Measurements from ENCODE around the gene SOCS3. TPM values are rescaled to one million over a fixed set of nuclear protein-coding genes. Genes with fewer than 3 reads are reported as not detected.

The SOCS3 gene
- total RNA-seq, 1 experiment from 2014 or later: 21.7 TPM

DNA sequence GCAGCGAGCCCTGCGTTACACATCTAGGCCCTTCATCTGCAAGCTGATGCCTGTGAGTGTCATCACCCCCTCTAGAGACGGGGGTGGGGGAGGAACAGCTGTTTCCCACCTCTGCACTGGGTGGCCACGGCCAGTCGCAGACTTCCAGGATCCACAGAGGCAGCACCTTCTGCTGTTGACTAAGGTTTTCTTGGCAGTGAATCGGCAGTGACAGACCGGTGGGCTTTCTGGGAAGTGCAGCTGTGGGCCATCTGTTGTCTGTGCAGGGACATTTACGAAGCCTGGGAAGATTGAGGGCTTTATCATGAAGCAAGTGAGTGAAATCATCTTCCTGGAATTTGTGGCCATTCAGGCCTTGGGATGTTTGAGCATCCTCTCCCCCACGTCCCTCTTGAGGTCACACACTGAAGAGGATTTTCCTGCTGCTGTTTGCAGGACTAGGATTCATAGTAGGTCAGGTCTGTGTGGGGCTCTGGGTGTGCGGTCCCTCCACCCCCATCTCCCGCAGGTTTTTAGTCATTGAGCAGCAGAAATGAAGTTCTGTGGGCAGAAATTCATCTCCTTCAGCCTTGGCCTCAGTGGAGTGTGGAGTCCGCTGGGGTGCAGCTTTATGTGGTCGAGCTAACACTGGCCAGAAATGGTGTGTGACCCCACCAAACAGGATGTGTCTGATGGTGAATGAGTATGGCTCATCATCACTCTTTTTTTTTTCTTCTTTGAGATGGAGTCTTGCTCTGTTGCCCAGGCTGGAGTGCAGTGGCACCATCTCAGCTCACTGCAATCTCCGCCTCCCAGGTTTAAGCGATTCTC lies 30.6 kb upstream of the SOCS3 start:
- no peak for TF ChIP-seq EZH2 (IDR thresholded peaks at IDR 0.05; ENCODE audit: low read depth)
- TF ChIP-seq, protein P1, sequence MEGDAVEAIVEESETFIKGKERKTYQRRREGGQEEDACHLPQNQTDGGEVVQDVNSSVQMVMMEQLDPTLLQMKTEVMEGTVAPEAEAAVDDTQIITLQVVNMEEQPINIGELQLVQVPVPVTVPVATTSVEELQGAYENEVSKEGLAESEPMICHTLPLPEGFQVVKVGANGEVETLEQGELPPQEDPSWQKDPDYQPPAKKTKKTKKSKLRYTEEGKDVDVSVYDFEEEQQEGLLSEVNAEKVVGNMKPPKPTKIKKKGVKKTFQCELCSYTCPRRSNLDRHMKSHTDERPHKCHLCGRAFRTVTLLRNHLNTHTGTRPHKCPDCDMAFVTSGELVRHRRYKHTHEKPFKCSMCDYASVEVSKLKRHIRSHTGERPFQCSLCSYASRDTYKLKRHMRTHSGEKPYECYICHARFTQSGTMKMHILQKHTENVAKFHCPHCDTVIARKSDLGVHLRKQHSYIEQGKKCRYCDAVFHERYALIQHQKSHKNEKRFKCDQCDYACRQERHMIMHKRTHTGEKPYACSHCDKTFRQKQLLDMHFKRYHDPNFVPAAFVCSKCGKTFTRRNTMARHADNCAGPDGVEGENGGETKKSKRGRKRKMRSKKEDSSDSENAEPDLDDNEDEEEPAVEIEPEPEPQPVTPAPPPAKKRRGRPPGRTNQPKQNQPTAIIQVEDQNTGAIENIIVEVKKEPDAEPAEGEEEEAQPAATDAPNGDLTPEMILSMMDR (conservative IDR thresholded peaks at IDR 0.05): no peak
- no peak overlapping the region for H3K4me2 ChIP-seq

DNA sequence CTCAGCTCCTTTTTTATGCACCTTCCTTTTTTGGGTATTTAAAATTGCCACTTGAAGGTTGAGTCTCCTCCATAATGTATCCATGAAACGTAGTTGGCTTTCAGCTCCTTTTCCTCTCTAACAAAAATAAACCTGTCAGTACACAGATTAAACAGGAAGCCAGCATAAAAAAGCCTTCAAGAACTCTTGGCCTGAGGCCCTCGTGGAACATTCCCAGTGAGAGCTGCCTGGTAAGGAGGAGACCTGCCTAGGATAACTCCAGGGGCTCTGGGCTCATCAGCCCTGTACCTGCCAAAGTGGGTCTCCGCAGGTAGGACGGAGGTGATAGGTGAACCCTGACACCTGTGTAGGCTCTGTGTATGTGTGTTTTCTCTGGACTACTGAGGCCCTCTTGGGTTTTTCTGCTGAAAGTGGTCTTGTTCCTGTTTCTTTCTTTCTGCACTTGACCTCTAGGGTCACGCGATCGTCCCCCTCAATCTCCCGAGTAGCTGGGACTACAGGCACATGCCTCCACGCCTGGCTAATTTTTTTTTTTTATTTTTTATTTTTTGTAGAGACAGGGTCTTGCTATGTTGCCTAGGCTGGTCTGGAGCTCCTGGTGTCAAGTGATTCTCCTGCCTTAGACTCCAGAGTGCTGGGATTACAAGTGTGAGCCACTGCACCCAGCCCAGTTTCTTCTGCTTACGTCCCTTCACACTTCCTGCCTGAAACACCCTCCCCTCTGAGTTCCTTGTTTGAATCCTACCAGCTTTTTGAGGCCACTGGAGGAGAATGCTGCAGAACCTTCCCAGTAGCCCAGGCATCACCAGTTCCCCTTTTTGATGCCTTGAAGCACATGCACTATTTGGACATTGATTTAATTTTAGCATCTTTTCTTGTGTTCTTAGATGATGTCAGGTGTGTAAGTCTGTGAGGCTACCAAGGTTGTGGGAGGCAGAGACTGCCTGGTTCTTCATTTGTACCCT lies 28.4 kb upstream of the SOCS3 start:
- TF ChIP-seq, protein P1 (conservative IDR thresholded peaks at IDR 0.05): no peak
- no peak for TF ChIP-seq EZH2 (IDR thresholded peaks at IDR 0.05; ENCODE audit: low read depth)
- H3K9me3 ChIP-seq (ENCODE audit: insufficient read depth, low read depth): no peaks in the 10 kb centered on the region
- peaks cover 21% of the 10 kb centered on the region for H3K4me1 ChIP-seq (replicated peaks; ENCODE audit: insufficient read depth)
- no peak overlapping the region for H2AFZ ChIP-seq
- no peaks in the 10 kb centered on the region for H3K27me3 ChIP-seq (ENCODE audit: insufficient read depth, low read depth)
- intact Hi-C loops (cut with micrococcal nuclease; ENCODE audit: unreplicated experiment): no loop called here
- H3K9me2 ChIP-seq (ENCODE audit: insufficient read depth): no peaks in the 10 kb centered on the region
- no peak overlapping the region for H3K4me2 ChIP-seq
- no peak overlapping the region for H3K4me3 ChIP-seq
- H3K36me3 ChIP-seq (ENCODE audit: low read depth): no peaks in the 10 kb centered on the region
- BruUV-seq (replicated peaks): no TSS peak
- POLR2A ChIA-PET (ENCODE audit: unreplicated experiment): interaction anchor here (0.6 kb wide), 2 partner anchors 10 to 80 kb away, joined by 4 to 16 read pairs; no protein-coding TSS in a partner anchor
- CTCF ChIA-PET: no interaction called here
- peaks cover 20% of the 10 kb centered on the region; the same call in 1 of the 2 replicates for H4K20me1 ChIP-seq (ENCODE audit: insufficient read depth)
- peaks cover 88% of the 10 kb centered on the region for H3K79me2 ChIP-seq (ENCODE audit: low read depth)
- H3K27ac ChIP-seq: no peak overlapping the region
- DNase-seq: no peak
- peaks cover 16% of the 10 kb centered on the region for H3F3A ChIP-seq (ENCODE audit: insufficient read depth, low read depth)

More for the DNA sequence above, 30.6 kb upstream of the SOCS3 start:
- Histone ChIP-seq H2AFZ (no peak overlapping the region), H3K9me3 (ENCODE audit: insufficient read depth, low read depth) (no peaks in the 10 kb centered on the region), H3K4me3 (no peak overlapping the region), H4K20me1 (ENCODE audit: insufficient read depth) (peaks cover 13% of the 10 kb centered on the region; the same call in 1 of the 2 replicates), H3K27ac (no peak overlapping the region), H3K4me1 (replicated peaks; ENCODE audit: insufficient read depth) (peaks cover 21% of the 10 kb centered on the region), H3K36me3 (ENCODE audit: low read depth) (no peaks in the 10 kb centered on the region), H3F3A (ENCODE audit: insufficient read depth, low read depth) (peaks cover 16% of the 10 kb centered on the region), H3K79me2 (ENCODE audit: low read depth) (peaks cover 82% of the 10 kb centered on the region), H3K9me2 (ENCODE audit: insufficient read depth) (no peaks in the 10 kb centered on the region), H3K27me3 (ENCODE audit: insufficient read depth, low read depth) (no peaks in the 10 kb centered on the region)
- CTCF ChIA-PET: no interaction called here
- POLR2A ChIA-PET (ENCODE audit: unreplicated experiment): interaction anchor here (0.7 kb wide), 1 partner anchor 123 kb away, joined by 3 read pairs; no protein-coding TSS in a partner anchor
- DNase-seq: no peak
- no TSS peak for BruUV-seq (replicated peaks)
- intact Hi-C loops (cut with micrococcal nuclease; ENCODE audit: unreplicated experiment): no loop called here

DNA sequence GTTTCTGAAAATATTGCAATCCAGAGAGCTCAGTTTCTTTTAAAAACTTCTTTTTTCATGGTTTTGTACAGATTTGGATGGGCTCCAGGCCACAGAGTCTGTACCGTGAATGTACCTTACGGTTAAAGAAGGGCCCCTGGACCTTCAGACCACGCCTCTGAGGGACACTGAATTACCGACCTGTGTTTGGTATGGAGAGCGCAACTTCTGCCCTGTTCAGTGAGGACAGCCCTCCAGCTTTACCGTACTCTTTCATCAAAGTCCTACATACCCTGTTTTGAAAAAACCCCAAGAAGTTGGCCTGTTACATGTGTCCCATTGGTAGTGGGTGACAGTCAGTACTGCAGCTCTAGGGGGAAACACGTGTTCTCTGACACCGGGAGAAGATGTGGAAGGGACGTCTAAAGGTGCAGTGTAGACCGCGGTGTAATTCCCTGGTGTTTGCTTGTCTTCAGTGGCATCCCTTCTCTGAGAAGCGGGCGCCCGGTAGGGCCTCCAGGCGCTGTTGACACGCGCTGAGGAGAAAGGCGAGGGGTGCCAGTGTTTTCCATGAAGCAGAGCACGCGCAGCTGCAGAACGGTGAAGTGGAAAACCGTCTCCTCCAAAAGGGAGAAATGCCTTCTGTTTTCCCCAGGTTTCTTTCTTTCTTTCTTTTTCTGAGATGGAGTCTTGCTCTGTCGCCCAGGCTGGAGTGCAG lies 24.8 kb upstream of the SOCS3 start:
- BruUV-seq (replicated peaks): no TSS peak
- ChIA-PET CTCF (interaction anchor here (0.6 kb wide), 1 partner anchor 314 kb away, joined by 5 read pairs; no protein-coding TSS in a partner anchor), POLR2A (ENCODE audit: unreplicated experiment) (interaction anchor here (0.6 kb wide), 1 partner anchor 102 kb away, joined by 4 read pairs; no protein-coding TSS in a partner anchor)
- no peaks in the 10 kb centered on the region for H3K9me2 ChIP-seq (ENCODE audit: insufficient read depth)
- no peak overlapping the region for H3K27ac ChIP-seq
- H3K4me3 ChIP-seq: no peak overlapping the region
- TF ChIP-seq, protein P1 (conservative IDR thresholded peaks at IDR 0.05): no peak
- no peak for TF ChIP-seq EZH2 (IDR thresholded peaks at IDR 0.05; ENCODE audit: low read depth)
- H2AFZ ChIP-seq: no peak overlapping the region
- intact Hi-C loops (cut with micrococcal nuclease; ENCODE audit: unreplicated experiment): no loop called here
- no peaks in the 10 kb centered on the region for H3K9me3 ChIP-seq (ENCODE audit: insufficient read depth, low read depth)
- H3K4me1 ChIP-seq (replicated peaks; ENCODE audit: insufficient read depth): peaks cover 6% of the 10 kb centered on the region
- H3F3A ChIP-seq (ENCODE audit: insufficient read depth, low read depth): no peaks in the 10 kb centered on the region; the same call in 1 of the 2 replicates
- no peak overlapping the region for H3K4me2 ChIP-seq
- peaks cover 36% of the 10 kb centered on the region; the same call in 1 of the 2 replicates for H4K20me1 ChIP-seq (ENCODE audit: insufficient read depth)
- H3K79me2 ChIP-seq (ENCODE audit: low read depth): peaks cover 95% of the 10 kb centered on the region
- no peak for DNase-seq
- no peaks in the 10 kb centered on the region for H3K27me3 ChIP-seq (ENCODE audit: insufficient read depth, low read depth)
- H3K36me3 ChIP-seq (ENCODE audit: low read depth): no peaks in the 10 kb centered on the region
